Activated T-cell treated with anti-CD3 and anti-CD28 coated beads for 48 hours (primary cell): ENCODE results near the gene EFCAB13.
"Not testable (repeated sequence)": the region's sequence is repeated elsewhere in the genome, so short reads cannot be mapped to it uniquely, and the experiment has no call there.

Experiments used
- DNase-seq: peaks from one replicate; pipeline ENCODE4 v3.0.0-alpha.2; 2020; ENCODE audit warnings: low read depth

The EFCAB13 gene

DNA sequence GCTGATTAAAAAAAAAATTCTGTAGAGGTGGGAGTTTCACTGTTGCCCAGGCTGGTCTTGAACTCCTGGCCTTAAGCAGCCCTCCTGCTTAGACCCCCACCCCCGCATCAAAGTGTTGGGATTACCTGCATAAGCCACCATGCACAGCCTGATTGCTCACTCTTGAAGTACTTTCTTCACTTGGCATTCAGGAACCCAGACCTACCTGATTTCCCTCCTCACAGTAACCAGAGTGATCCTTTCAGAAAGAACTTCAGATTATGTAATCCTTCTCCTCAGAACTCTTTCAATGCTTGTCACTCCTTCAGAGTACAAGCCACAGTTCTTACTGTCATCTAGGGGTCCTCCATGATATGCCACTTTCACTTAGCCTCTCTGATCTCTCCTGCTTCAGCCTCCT is 1.4 kb downstream of the EFCAB13 start:
- DNase-seq: no peak

GRCh38 chr17:47330548-47330947 is 6.8 kb downstream of the EFCAB13 start:
- no peak for DNase-seq

GRCh38 chr17:47332287-47332686 is 8.5 kb downstream of the EFCAB13 start:
- DNase-seq: no peak

DNA sequence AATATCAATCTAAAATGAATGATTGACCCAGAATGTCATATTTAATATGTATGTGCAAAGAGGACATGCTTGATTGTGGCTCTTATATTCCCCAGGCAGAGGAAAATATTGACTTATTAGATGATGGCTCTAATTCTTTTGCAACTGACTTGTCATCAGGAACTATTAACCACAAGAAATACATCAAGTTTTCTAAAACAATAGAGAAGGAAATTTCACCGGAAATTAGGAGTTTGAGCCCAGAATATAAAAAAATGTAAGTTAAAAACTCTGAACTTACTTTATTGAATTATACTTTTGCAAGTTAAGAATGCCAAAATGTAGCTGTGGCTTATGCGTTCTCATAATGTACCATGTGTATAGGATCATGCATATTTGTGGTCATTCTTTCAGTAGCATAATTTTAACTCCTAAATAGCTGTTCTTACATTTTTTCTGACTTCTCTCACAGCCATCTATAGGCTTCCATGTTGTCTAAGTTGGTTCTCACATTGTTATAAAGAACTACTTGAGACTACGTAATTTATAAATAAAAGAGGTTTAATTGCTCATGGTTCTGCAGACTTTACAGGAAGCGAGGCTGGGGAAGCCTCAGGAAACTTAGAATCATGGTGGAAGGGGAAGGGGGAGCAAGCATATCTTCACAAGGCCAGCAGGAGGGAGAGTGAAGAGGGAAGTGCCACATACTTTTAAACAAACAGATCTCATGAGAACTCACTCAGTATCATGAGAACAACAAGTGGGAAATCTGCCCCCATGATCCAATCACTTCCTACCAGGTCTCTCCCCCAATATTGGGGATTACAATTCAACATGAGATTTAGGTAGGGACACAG is 11.6 kb downstream of the EFCAB13 start:
- no peak for DNase-seq

GRCh38 chr17:47338026-47338425 is 14.3 kb downstream of the EFCAB13 start:
- no peak for DNase-seq

DNA sequence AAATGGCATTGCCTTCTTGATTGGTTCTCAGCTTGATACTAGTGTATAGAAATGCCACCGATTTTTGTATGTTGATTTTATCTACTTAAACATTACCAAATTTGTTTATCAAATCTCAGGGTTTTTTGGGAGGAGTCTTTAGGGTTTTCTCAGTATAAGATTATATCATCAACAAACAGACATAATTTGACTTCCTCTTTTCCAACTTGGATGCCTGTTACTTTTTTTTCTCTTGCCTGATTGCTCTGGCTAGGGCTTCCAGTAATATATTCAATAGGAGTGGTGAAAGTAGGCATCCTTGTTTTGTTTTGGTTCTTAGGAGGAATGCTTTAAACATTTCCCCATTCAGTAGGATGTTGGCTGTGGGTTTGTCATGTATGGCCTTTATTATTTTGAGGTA is 29.1 kb downstream of the EFCAB13 start:
- no peak for DNase-seq

- no peak for DNase-seq
Measured at GRCh38 chr17:47358652-47359051, 34.9 kb downstream of the EFCAB13 start.

- no peak for DNase-seq
Measured at GRCh38 chr17:47363171-47363570, 39.4 kb downstream of the EFCAB13 start.

- no peak for DNase-seq
Measured at GRCh38 chr17:47367257-47367656, 43.5 kb downstream of the EFCAB13 start.

DNA sequence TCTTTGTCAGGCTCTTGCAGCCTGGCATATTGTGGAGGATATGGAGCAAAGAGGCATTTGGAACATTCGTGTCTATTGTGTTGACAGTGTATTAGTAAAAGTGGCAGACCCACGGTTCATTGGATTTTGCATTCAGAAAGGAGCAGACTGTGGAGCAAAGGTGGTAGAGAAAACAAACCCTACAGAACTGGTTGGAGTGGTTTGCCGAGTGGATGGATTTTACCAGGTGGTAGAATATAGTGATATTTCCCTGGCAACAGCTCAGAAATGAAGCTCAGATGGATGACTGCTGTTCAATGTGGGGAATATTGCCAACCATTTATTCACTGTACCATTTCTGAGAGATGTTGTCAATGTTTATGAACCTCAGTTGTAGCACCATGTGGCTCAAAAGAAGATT is 44.5 kb downstream of the EFCAB13 start:
- no peak for DNase-seq

- not testable (repeated sequence) for DNase-seq
Measured at GRCh38 chr17:47370899-47371298, 47.1 kb downstream of the EFCAB13 start.

DNA sequence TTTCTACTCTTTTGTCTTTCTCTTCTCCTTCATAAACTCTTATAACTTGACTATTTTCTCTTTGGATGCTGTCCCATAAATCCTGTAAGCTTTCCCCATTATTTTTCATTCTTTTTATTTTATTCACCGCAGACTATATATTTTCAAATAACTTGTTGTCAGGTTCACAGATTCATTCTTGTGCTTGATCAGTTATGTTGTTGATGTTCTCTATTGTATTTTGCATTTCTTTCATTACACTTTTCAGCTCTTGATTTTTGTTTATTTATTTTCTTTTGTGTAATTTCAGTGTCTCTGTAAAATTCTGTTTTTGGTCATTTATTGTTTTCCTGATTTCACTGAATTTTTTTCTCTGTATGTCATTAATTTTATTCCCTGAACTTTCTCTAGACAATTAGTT is 49.2 kb downstream of the EFCAB13 start:
- DNase-seq: no peak

- no peak for DNase-seq
Measured at GRCh38 chr17:47376247-47376646, 52.5 kb downstream of the EFCAB13 start.

DNA sequence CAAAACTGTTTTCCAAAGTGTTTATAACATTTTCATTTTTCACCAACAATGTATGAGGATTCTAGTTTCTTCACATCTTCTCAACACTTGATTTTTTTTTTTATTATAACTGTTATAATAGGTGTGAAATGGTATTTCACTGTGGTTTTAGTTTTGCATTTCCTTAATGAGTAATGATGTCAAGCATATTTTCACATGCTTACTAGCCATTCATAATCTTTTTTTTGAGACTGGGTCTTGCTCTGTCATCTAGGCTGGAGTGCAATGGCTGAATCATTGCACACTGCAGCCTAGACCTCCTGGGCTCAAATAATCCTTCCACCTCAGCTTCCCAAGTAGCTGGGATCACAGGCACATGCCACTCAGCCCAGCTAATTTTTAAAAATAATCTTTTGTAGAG is 65.1 kb downstream of the EFCAB13 start:
- no peak for DNase-seq

GRCh38 chr17:47397532-47398128 is 73.9 kb downstream of the EFCAB13 start:
- not testable (repeated sequence) for DNase-seq

DNA sequence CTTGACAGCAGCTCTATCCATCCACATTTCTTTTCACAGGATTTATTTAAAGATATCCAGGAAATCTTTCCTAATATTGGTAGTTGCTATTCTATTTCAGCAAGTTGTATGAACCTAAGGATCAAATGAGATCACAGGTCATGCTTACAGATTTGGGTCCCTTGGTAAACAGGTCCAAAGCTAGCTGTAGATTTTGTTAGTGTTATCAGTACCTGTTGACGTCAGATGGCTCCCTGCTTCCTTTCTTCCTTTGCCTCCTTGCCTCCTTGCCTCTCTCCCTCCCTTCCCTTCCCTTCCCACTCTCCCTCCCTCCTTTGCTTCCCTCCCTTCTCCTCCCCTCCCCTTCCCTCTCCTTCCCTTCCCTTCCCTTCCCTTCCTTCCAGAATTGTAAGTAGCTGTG is 76.6 kb downstream of the EFCAB13 start:
- DNase-seq: no peak

- DNase-seq: no peak
Measured at GRCh38 chr17:47401100-47401499, 77.3 kb downstream of the EFCAB13 start.

GRCh38 chr17:47404006-47404405 is 80.3 kb downstream of the EFCAB13 start:
- DNase-seq: no peak

DNA sequence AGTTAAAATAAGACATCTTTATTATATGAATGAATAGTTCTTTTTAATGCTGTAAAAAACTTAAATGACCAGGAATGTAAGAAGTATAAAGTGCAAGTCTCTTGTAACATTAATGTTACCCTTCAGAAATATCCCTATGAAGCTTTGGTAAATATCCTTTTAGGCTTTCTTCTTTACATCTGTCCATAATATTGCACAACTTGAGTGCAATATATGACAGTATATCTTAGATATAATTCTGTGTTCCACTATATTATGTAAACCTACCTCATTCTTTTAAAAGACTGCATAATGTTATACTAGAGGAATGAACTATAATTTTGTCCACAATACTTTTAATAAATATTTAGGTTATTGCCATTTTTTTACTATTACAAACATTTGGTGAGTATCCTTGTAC is 81.1 kb downstream of the EFCAB13 start:
- DNase-seq: no peak

- DNase-seq: no peak
Measured at GRCh38 chr17:47413872-47414271, 90.1 kb downstream of the EFCAB13 start.

DNA sequence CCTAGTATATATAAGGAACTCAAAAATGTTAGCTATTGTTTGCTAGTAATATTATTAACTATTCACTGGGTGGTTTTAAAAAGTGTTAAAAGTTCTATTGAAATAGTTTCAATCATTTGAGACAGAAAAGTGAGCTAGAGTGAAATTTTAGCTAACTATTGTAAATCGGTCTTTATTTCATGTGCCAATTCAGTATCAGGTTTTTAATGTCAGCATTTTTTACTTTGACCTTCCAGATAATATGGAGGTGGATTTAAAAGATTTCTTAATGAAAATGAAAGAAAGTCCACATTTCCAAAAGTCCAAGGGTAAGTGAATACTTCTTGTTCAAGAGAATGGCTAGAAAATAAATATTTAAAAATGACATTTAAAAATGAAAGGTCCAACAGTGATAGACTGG is 90.9 kb downstream of the EFCAB13 start:
- DNase-seq: no peak

- peak; percentile 6 for DNase-seq
Measured at GRCh38 chr17:47423406-47424295, 99.9 kb downstream of the EFCAB13 start.

- not testable (repeated sequence) for DNase-seq
Measured at GRCh38 chr17:47425233-47425632, 101.5 kb downstream of the EFCAB13 start.
